B cell (primary cell): ENCODE measurements around the gene CNIH1. TPM values are rescaled to one million over a fixed set of nuclear protein-coding genes. Genes with fewer than 3 reads are reported as not detected.

ENCODE experiments used
- ATAC-seq: fragments of 200-7000 bp; cut with Tn5 transposase; one replicate; pipeline ENCODE4 v1.10.0; 2021; ENCODE audit warnings: low read depth, mild to moderate bottlenecking, moderate number of reproducible peaks, moderate library complexity
- CTCF ChIA-PET: fragments of 350-600 bp; sonication (Branson Sonifier 250); formaldehyde crosslinking; loops from one replicate; lab custom pipeline; 2021; ENCODE audit warnings: antibody characterized with exemption, inconsistent platforms; lab: Charles Lee
- POLR2A ChIA-PET: fragments of 350-600 bp; sonication (Branson Sonifier 250); formaldehyde crosslinking; loops from one replicate; lab custom pipeline; 2021; ENCODE audit warnings: antibody characterized with exemption; lab: Charles Lee
- DNase-seq: peaks from one replicate; pipeline ENCODE4 v3.0.0; 2013
- H2AFZ ChIP-seq: 2 replicates; pipeline ENCODE4 v1.6.1; 2012; ENCODE audit warnings: mild to moderate bottlenecking, low read depth, low read length; ENCODE audit not compliant: insufficient read depth, poor library complexity, severe bottlenecking
- H3K27ac ChIP-seq, 2 donors: 1 replicate in 1 of 2; 2 replicates in 1 of 2; pipeline ENCODE4 v1.5.1; 2012 to 2013; ENCODE audit warnings: low read length in 2 of 2, mild to moderate bottlenecking in 2 of 2, moderate library complexity in 1 of 2
- H3K27me3 ChIP-seq, 4 experiments: fragments of 200-600 bp in 1 of 4; sonication (generic) in 1 of 4; replicated peaks in 1 of 4; 1 replicate in 2 of 4; 2 replicates in 2 of 4; pipeline versions ENCODE4 v1.6.1 to v1.7.0; 2013 to 2016; ENCODE audit warnings: low read length in 3 of 4, mild to moderate bottlenecking in 2 of 4, mixed read lengths in 1 of 4, moderate library complexity in 1 of 4; ENCODE audit not compliant: insufficient read depth in 4 of 4, control insufficient read depth in 3 of 4; ENCODE audit errors: control extremely low read depth in 1 of 4
- H3K36me3 ChIP-seq, 2 experiments: replicated peaks in 1 of 2; 1 replicate in 1 of 2; 2 replicates in 1 of 2; pipeline versions ENCODE4 v1.6.1 to v1.7.1; 2013; ENCODE audit warnings: low read length in 1 of 2; ENCODE audit not compliant: insufficient read depth in 2 of 2, control insufficient read depth in 1 of 2; ENCODE audit errors: control extremely low read depth in 1 of 2, extremely low read depth in 1 of 2
- H3K4me1 ChIP-seq, 2 donors: fragments of 200-600 bp in 1 of 2; sonication (generic) in 1 of 2; 1 replicate in 1 of 2; 2 replicates in 1 of 2; pipeline versions ENCODE4 v1.5.1 to v1.6.1; 2013 to 2017; ENCODE audit warnings: low read length in 2 of 2; ENCODE audit not compliant: control insufficient read depth in 2 of 2, insufficient read depth in 2 of 2
- H3K4me2 ChIP-seq: replicated peaks from 2 replicates; pipeline ENCODE3; 2012; ENCODE audit warnings: mild to moderate bottlenecking, low read depth, low read length; ENCODE audit not compliant: poor library complexity, severe bottlenecking
- H3K4me3 ChIP-seq, 5 experiments: fragments of 200-600 bp in 1 of 5; sonication (generic) in 1 of 5; 1 replicate in 3 of 5; 2 replicates in 2 of 5; pipeline versions ENCODE4 v1.5.1 to v1.7.0; 2011 to 2016; ENCODE audit warnings: low read length in 4 of 5, mild to moderate bottlenecking in 4 of 5, low read depth in 2 of 5, control low read depth in 1 of 5, moderate library complexity in 1 of 5; ENCODE audit not compliant: insufficient read depth in 1 of 5; ENCODE audit errors: control extremely low read depth in 1 of 5, extremely low read depth in 1 of 5
- H3K79me2 ChIP-seq: fragments of 200-600 bp; sonication (generic); one replicate; pipeline ENCODE4 v1.6.0; 2016; ENCODE audit warnings: low read length; ENCODE audit not compliant: control insufficient read depth, insufficient read depth
- H3K9ac ChIP-seq: fragments of 200-600 bp; sonication (generic); 2 replicates; pipeline ENCODE4 v1.6.1; 2017; ENCODE audit warnings: mild to moderate bottlenecking, low read length, moderate library complexity
- H3K9me3 ChIP-seq, 3 donors: one replicate each; pipeline versions ENCODE4 v1.6.1 to v1.7.1; 2013; ENCODE audit warnings: low read length in 2 of 3; ENCODE audit not compliant: control insufficient read depth in 2 of 3, insufficient read depth in 1 of 3; ENCODE audit errors: control extremely low read depth in 1 of 3
- H4K20me1 ChIP-seq: 2 replicates; pipeline ENCODE4 v1.6.0; 2012; ENCODE audit warnings: mild to moderate bottlenecking, low read length; ENCODE audit not compliant: insufficient read depth, control insufficient read depth, poor library complexity, severe bottlenecking
- H3K27ac Mint-ChIP-seq: one replicate; pipeline ENCODE4 v1.8.0; 2021; ENCODE audit warnings: mixed read lengths
- H3K27me3 Mint-ChIP-seq: one replicate; pipeline ENCODE4 v1.8.0; 2021; ENCODE audit warnings: mixed read lengths
- H3K4me1 Mint-ChIP-seq: one replicate; pipeline ENCODE4 v1.8.0; 2021; ENCODE audit warnings: mixed read lengths
- H3K4me3 Mint-ChIP-seq: one replicate; pipeline ENCODE4 v1.8.0; 2021; ENCODE audit warnings: mixed read lengths
- H3K9me3 Mint-ChIP-seq: one replicate; pipeline ENCODE4 v1.8.0; 2022; ENCODE audit warnings: mixed read lengths; ENCODE audit not compliant: insufficient read depth
- EZH2 ChIP-seq: IDR thresholded peaks from 2 replicates; pipeline ENCODE4 v1.6.1; 2012; ENCODE audit warnings: borderline replicate concordance, low read depth, mild to moderate bottlenecking, moderate library complexity, low read length; ENCODE audit not compliant: insufficient read depth, poor library complexity, severe bottlenecking
- WGBS: methylation state at CpG from one replicate; pipeline ENCODE4 v1.1.5; 2013; ENCODE audit warnings: missing lambda C conversion rate; ENCODE audit not compliant: insufficient coverage; 5-methylcytosine and 5-hydroxymethylcytosine counted together
- intact Hi-C: fragments of 100-400 bp; cut with micrococcal nuclease; formaldehyde crosslinking; loops from one replicate; pipeline ENCODE4 v1.10.0; 2022
- polyA plus RNA-seq: library from polyadenylated mRNA; depleted of rRNA; stranded (reverse); fragments of >200 nt; gene quantifications from 2 replicates; pipeline ENCODE4 v1.2.3, GENCODE V29; 2012
- total RNA-seq, 2 donors: library from RNA; stranded (reverse); fragments of 120-200 nt in 1 of 2; gene quantifications; 1 replicate in 1 of 2; 2 replicates in 1 of 2; pipeline versions ENCODE4 v1.2.3 to v1.2.4, GENCODE V29; 2013 to 2022
- TF ChIP-seq, protein P1 (sequence below): fragments of 200-600 bp; IDR thresholded peaks from one replicate; pipeline ENCODE4 v1.8.0; 2022; ENCODE audit warnings: antibody characterized with exemption, mild to moderate bottlenecking

The CNIH1 gene
- total and polyA plus RNA-seq, 2 donors (not counting 1 experiment from before 2014, with no cell fraction given) = 42.8 to 66.4 TPM

DNA sequence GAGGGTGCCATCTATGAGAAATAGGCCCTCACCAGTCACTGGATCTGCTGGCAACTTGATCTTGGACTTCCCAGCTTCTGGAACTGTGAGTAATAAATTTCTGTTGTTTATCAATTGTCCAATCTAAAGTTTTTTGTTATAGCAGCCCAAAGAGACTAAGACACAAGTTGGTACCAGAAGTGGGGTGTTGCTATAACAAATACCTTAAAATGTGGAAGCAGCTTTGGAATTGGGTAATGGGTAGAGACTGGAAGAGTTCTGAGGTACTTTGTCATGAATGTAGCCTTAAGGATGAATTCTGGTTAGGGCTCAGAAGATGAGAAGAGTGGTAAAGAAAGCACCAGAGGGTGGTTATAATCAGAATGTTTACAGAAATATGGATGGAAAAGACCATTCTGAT lies 26.1 kb upstream of the CNIH1 start:
- Histone ChIP-seq H3K4me3 (no peak overlapping the region), H3K9me3 (peaks cover 0 to 10% (median 0%) of the 10 kb centered on the region in 3 donors), H3K4me1 (no peaks in the 10 kb centered on the region), H3K36me3 (no peaks in the 10 kb centered on the region), H3K27ac (no peak overlapping the region), H4K20me1 (no peaks in the 10 kb centered on the region), H3K9ac (no peak overlapping the region), H3K4me2 (no peak overlapping the region), H3K27me3 (no peaks in the 10 kb centered on the region), H3K79me2 (no peaks in the 10 kb centered on the region), H2AFZ (no peak overlapping the region)
- DNase-seq = no peak
- intact Hi-C loops = no loop called here
- POLR2A ChIA-PET = no interaction called here
- Mint-ChIP-seq H3K9me3 (peaks cover 7% of the 10 kb centered on the region), H3K27ac (no peak overlapping the region), H3K4me1 (no peaks in the 10 kb centered on the region), H3K27me3 (peaks cover 4% of the 10 kb centered on the region), H3K4me3 (no peak overlapping the region)
- CTCF ChIA-PET = no interaction called here
- TF ChIP-seq, protein P1, sequence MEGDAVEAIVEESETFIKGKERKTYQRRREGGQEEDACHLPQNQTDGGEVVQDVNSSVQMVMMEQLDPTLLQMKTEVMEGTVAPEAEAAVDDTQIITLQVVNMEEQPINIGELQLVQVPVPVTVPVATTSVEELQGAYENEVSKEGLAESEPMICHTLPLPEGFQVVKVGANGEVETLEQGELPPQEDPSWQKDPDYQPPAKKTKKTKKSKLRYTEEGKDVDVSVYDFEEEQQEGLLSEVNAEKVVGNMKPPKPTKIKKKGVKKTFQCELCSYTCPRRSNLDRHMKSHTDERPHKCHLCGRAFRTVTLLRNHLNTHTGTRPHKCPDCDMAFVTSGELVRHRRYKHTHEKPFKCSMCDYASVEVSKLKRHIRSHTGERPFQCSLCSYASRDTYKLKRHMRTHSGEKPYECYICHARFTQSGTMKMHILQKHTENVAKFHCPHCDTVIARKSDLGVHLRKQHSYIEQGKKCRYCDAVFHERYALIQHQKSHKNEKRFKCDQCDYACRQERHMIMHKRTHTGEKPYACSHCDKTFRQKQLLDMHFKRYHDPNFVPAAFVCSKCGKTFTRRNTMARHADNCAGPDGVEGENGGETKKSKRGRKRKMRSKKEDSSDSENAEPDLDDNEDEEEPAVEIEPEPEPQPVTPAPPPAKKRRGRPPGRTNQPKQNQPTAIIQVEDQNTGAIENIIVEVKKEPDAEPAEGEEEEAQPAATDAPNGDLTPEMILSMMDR = no peak
- TF ChIP-seq EZH2 = no peak
- ATAC-seq = no peak

DNA sequence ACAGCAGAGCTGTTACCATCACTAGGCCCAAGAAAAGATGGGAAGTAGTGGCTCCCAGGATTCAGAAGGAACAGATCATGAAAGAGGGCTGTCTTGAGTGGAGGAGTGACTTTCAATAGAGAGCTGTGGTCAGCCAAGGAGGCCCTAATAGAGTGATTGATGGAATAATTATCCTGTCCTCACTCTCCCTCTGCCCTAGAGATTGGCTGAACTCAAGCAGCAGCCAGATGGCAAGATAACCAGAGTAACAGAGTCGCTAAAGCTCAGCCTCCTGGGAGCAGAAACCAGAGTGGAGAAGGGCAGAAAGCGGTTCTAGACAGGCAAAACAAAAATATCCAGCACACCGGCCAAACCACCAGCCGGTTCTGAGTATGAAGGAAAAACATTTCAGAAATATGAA lies 24.5 kb upstream of the CNIH1 start:
- H3K79me2 ChIP-seq = no peaks in the 10 kb centered on the region
- WGBS = 100% methylated on average over 1 of the region's 4 CpGs
- no peaks in the 10 kb centered on the region for H3K36me3 ChIP-seq
- Mint-ChIP-seq H3K4me1 (no peaks in the 10 kb centered on the region), H3K9me3 (peaks cover 7% of the 10 kb centered on the region), H3K27ac (no peak overlapping the region), H3K4me3 (no peak overlapping the region), H3K27me3 (peaks cover 4% of the 10 kb centered on the region)
- H3K9me3 ChIP-seq = peaks cover 0 to 10% (median 0%) of the 10 kb centered on the region in 3 donors
- H3K4me3 ChIP-seq = no peak overlapping the region
- H3K4me1 ChIP-seq = no peaks in the 10 kb centered on the region
- ChIA-PET CTCF (no interaction called here), POLR2A (no interaction called here)
- DNase-seq = no peak
- no peak for ATAC-seq
- intact Hi-C loops = no loop called here
- no peak overlapping the region for H3K4me2 ChIP-seq
- no peaks in the 10 kb centered on the region for H4K20me1 ChIP-seq
- H2AFZ ChIP-seq = no peak overlapping the region
- TF ChIP-seq, protein P1 = no peak
- TF ChIP-seq EZH2 = no peak
- H3K27me3 ChIP-seq = no peaks in the 10 kb centered on the region
- no peak overlapping the region for H3K9ac ChIP-seq
- no peak overlapping the region for H3K27ac ChIP-seq
